Measurements from ENCODE around the gene ROGDI.

The ROGDI gene, protein sequence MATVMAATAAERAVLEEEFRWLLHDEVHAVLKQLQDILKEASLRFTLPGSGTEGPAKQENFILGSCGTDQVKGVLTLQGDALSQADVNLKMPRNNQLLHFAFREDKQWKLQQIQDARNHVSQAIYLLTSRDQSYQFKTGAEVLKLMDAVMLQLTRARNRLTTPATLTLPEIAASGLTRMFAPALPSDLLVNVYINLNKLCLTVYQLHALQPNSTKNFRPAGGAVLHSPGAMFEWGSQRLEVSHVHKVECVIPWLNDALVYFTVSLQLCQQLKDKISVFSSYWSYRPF

DNA sequence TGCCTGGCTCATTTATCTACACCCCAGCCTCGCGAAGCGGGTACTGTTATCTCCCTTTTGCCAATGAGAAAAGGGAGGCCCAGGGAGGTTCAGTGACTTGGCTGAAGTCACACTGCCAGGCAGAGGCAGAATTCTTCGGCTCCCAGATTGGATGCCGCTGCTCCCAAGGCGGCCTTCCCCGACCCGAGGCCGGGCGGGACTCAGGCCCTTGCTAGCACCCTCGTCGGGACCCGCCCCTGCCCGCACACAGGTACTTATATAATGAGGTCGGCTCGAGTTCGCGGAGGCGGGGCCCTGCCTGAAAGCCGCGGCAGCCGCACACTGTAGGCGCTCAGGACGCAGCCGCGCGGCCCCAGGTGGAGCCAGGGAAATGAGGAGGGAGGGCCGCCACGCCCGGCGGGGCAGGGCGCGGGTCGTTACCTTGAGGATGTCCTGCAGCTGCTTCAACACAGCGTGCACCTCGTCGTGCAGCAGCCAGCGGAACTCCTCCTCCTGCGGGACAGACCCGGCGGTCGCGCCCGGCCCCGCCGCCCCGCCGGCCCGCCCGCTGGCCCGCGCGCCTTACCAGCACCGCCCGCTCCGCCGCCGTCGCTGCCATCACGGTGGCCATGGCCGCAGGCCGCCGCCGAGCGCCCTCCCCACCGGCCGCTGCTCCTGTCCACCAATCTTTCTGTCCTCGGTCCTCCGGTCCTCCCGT lies at the start of gene ROGDI:
Gene ROGDI, minus strand, starts transcription at position 672 of the 697 bp plus-strand sequence. Its CDS starts 62 bp downstream, at position 610.
- DNase-seq (ENCODE audit: low spot score) = peak; percentile 88

GRCh38 chr16:4850211-4850610 lies 47.8 kb upstream of the ROGDI start:
- no peak for DNase-seq (ENCODE audit: low spot score)

DNA sequence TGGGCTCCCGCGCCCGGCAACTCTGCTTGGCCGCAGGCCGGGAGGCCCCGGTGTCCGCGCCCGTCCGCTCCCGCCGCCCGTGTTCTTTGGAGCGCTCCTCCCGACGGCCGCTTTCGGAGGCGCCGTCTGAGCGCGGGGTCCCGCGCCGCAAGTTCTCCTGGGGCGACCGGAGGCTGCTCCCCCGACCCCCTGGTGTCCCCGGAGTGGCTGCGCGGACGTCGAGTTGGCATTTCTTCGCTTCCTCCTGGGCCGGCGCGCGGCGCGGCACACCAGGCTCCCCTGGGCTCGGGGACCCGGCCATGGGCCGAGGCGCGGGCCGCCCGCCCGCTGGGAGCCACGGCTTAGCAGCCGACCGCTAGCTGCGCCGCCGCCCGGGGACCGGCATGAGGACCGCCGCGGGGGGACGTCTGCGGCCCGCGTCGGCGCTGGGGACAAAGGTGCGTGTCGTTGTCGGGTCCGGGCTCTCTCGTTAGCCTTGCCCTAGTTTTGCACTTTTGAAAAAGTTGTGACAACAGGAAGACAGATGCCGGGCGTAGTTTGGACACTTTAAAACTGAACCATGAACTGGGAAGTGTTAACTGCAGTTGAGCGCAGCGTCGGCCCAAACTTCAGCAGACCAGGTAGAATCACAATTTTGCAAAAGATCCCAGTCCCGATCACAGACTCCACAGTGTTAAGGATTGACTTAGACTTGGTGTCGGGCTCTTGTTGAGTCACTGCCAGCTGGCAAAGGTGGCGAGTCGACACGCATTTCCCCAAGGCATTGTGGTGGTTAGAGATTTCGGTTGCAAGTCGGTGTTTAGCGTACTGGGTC lies 45.5 kb upstream of the ROGDI start:
- DNase-seq (ENCODE audit: low spot score) = no peak

- DNase-seq (ENCODE audit: low spot score) = peak; percentile 100
Measured at GRCh38 chr16:4846901-4847773, 44.7 kb upstream of the ROGDI start, which contains the start of the genes GLYR1 and UBN1. Gene GLYR1 (minus strand): TSS chr16:4847288. CDS start chr16:4847265, 23 bp downstream. Gene UBN1 (plus strand): TSS chr16:4847481. CDS start chr16:4852918, 5,437 bp downstream.

- DNase-seq (ENCODE audit: low spot score) = peak; percentile 69
Measured at GRCh38 chr16:4846503-4846900, 44.1 kb upstream of the ROGDI start.

GRCh38 chr16:4840984-4841383 lies 38.6 kb upstream of the ROGDI start:
- no peak for DNase-seq (ENCODE audit: low spot score)

- no peak for DNase-seq (ENCODE audit: low spot score)
Measured at GRCh38 chr16:4839942-4840341, 37.5 kb upstream of the ROGDI start.

DNA sequence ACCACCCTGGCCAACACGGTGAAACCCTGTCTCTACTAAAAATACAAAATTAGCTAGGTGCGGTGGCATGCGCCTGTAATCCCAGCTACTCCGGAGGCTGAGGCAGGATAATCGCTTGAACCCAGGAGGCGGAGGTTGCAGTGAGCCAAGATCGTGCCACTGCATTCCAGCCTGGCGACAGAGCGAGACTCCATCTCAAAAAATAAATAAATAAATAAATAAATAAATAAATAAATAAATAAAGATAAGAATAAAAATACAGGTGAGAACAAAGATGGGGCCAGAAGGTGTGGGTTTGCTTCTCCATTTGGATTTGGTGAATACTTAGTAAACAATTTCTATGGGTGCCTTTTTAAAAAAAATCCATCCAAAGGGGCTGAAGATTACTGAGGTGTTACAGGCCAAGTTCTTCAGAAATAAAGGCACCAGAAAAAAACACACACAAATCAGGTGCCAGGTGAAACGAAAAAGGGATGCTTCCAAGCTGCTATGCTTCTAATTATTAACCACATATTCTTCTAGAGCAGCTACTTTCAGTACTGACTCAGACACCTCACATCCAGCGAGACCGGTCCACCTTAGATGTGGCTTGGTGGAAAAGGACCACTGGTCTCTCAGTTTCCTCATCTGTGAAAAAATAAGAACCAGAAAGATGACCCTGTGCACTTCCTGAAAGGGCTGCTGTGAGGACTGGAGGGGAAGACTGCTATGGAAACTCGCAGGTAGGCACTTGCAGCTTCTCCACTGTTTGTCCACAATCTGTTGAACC lies 35.5 kb upstream of the ROGDI start:
- DNase-seq (ENCODE audit: low spot score) = no peak

- DNase-seq (ENCODE audit: low spot score) = no peak
Measured at GRCh38 chr16:4836727-4837126, 34.3 kb upstream of the ROGDI start.

DNA sequence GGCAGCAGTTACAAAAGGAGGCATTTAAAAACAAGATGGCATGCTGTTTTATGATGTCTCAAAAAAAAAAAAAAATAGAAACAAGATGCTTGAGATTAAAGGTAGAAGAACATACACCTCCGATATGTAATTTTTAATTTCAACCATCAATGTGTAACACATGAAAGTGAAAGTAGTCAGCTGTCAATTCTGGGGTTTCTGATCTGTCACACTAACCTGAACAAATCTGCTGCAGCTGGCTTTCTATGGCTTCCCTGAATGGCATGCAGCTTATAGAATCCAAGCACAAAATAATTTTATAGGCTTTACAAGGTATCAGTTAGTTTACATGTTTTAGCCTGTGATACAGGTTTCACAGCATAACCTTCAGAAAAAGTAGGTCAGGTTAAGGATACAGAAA lies 31.2 kb upstream of the ROGDI start:
- no peak for DNase-seq (ENCODE audit: low spot score)

GRCh38 chr16:4832698-4833343 lies 30.4 kb upstream of the ROGDI start:
- DNase-seq (ENCODE audit: low spot score) = no peak

GRCh38 chr16:4831616-4832015 lies 29.2 kb upstream of the ROGDI start:
- no peak for DNase-seq (ENCODE audit: low spot score)

- DNase-seq (ENCODE audit: low spot score) = no peak
Measured at GRCh38 chr16:4830408-4830807, 28.0 kb upstream of the ROGDI start.

DNA sequence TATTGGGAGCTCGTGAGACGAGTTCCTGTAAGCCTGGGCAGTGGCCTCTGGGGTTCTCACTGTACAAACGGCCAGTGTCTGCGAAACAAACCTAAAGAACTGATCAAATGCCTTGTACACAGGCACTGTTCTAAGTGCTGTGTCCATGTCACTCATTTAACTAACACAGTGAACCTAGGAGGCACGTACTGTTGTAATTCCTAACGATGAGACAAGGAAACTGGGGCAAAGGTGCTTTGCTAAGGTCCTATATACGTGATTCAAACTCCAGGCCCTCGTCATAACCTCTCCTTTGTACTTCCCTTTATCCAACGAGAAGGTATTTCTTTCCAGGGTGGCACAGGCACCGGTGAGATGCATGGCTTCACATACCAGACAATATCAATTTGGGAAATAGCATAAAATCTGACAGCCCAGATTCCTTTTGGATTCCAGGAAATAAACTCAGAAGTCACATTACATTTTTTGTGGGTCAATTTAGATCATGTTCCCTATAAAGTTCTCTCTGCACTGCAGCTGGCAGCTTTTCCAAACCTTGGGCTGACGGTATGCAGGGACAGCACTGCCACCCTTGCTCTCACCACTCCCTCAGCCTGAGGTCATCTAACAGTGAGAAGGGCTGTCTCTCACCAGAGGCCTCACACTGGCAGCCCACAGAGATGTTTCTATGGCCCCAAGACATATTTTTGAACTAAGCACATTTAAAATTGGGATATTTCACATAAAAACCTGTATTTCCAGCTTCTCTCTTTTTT lies 26.3 kb upstream of the ROGDI start:
- no peak for DNase-seq (ENCODE audit: low spot score)

DNA sequence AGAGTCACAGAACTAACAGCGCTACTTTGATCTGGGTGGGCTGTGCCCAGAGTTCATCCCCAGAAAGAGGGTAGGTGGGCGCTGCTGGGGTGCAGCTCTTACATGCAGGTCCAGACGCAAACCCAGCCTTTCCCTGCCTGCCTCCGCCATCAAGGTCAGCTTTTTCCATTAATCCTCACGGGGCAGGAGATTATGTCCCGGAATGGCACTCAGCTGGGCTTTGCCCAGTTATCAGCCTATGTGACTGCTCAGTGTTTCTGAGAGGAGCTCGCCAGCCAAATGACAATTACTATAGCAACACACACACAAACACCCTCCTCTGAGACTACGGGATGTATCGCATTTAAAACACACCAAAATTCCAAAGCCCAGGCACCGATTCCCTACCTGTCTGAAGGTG lies 24.5 kb upstream of the ROGDI start:
- no peak for DNase-seq (ENCODE audit: low spot score)

DNA sequence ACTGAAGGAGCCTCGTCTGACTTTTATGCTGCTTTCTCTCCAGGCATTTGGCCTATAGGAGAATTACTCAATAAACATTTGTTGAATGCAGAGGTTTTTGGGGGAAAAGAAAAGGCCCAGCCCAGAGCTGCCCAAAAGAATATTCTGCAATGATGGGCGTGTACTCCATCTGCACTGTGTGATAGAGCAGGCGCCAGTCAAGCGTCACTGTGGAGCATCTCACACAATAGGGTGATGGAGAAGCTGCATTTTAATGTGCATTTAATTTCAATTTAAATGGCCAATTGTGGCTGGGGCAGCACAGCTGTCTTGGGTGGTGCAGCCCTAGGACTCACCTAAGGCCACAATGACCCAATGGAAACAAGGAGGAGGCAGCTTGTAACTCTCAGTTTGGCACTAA lies 24.1 kb upstream of the ROGDI start:
- no peak for DNase-seq (ENCODE audit: low spot score)

DNA sequence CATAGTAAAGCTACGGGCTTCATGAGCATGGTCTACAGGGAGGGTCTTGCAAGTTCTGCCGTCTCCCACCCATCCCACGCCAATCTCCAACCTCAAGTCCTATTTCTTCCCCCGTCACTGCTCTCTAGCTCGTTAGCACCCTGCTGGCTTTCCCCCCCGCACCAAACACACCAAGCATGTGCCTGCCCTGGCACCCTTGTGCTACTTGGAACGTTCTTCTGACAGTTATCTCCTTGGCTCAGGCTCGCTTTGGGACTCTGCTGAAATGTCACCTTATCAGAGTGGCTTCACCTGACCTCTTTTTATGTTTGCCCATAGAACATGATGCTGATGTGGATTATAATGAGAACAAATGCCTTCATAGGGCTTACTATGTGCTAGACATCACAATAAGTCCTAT lies 22.8 kb upstream of the ROGDI start:
- no peak for DNase-seq (ENCODE audit: low spot score)

- DNase-seq (ENCODE audit: low spot score) = no peak
Measured at GRCh38 chr16:4820652-4821051, 18.2 kb upstream of the ROGDI start.

GRCh38 chr16:4814542-4815173 lies 12.2 kb upstream of the ROGDI start:
- no peak for DNase-seq (ENCODE audit: low spot score)
